ENCODE data around the gene FN3KRP. TPM values are rescaled to one million over a fixed set of nuclear protein-coding genes. Genes with fewer than 3 reads are reported as not detected.
A peak's percentile ranks its signal among the peaks of the same experiment; 100 is the strongest.

Gene FN3KRP
- total RNA-seq, 4 donors from 2014 or later = 15.5 to 33.0 (median 19.7) TPM

- Histone ChIP-seq H3K27me3 (no peaks in the 10 kb centered on the region), H3K9me3 (no peaks in the 10 kb centered on the region), H3K36me3 (no peaks in the 10 kb centered on the region), H3K4me1 (peaks cover 0 to 10% (median 0%) of the 10 kb centered on the region in 4 donors), H3K4me3 (no peak overlapping the region), H3K27ac (no peak overlapping the region)
- no peak for DNase-seq
- TF ChIP-seq CTCF (IDR thresholded peaks at IDR 0.05) (no peak), POLR2A (IDR thresholded peaks at IDR 0.05) (no peak)
These were observed 7.4 kb upstream of the FN3KRP start for GRCh38 chr17:82709024-82709675.

- DNase-seq = no peak
- TF ChIP-seq POLR2A (IDR thresholded peaks at IDR 0.05) = no peak
- no peak for TF ChIP-seq CTCF (IDR thresholded peaks at IDR 0.05)
These were observed 6.6 kb upstream of the FN3KRP start for GRCh38 chr17:82709676-82710498.

DNA sequence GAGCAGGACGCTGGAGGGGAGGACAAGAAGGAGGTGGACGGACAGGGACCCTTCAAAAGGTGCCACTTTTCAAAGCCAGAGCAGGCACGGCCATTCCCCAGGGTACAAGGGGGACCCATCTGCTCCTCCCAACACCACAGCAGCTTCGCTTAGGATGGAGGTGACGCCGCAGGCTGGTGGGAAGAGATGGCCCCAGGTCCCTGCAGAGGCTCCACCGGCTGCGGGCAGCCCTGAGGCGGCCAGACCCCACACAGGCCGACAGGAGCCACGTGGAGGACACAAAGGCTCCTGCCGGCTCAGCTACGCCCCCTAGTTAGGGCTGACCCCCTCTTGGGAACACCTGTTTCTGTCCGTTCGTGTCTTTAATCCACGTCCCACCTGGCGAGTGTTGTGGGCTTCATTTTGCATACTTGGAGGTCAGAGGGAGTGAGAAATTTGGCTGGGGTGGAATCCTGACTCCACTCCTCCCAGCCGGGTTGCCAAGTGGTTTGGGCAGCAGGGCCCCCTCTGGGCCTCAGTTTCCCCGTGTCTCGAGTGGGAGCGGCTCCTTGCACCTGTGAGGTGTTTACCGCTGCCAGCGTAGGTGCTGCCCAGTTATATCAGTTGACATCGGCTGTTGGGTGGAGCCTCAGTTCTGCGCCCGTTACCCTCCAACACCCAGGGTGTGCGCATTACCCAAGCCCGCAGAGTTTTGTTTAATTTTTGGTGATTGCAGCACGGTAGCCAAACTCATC is 5.8 kb upstream of the FN3KRP start:
- TF ChIP-seq POLR2A (IDR thresholded peaks at IDR 0.05) (no peak), CTCF (IDR thresholded peaks at IDR 0.05) (no peak)
- H3K27me3 ChIP-seq = no peaks in the 10 kb centered on the region
- H3K4me1 ChIP-seq = peaks cover 0 to 5% (median 0%) of the 10 kb centered on the region in 4 donors
- no peak for DNase-seq
- no peaks in the 10 kb centered on the region for H3K36me3 ChIP-seq
- H3K9me3 ChIP-seq = no peaks in the 10 kb centered on the region
- H3K27ac ChIP-seq = no peak overlapping the region
- no peak overlapping the region for H3K4me3 ChIP-seq

More at GRCh38 chr17:82709676-82710498, 6.6 kb upstream of the FN3KRP start:
- no peaks in the 10 kb centered on the region for H3K9me3 ChIP-seq
- H3K4me1 ChIP-seq = peaks cover 0 to 7% (median 0%) of the 10 kb centered on the region in 4 donors
- H3K36me3 ChIP-seq = no peaks in the 10 kb centered on the region
- H3K27me3 ChIP-seq = no peaks in the 10 kb centered on the region
- H3K4me3 ChIP-seq = no peak overlapping the region
- H3K27ac ChIP-seq = no peak overlapping the region

- H3K36me3 ChIP-seq = no peaks in the 10 kb centered on the region
- H3K27me3 ChIP-seq = no peaks in the 10 kb centered on the region
- TF ChIP-seq CTCF (IDR thresholded peaks at IDR 0.05) (no peak), POLR2A (IDR thresholded peaks at IDR 0.05) (no peak)
- H3K4me3 ChIP-seq = no peak overlapping the region
- H3K27ac ChIP-seq = no peak overlapping the region
- no peaks in the 10 kb centered on the region for H3K9me3 ChIP-seq
- peaks cover 0 to 14% (median 12%) of the 10 kb centered on the region in 4 donors for H3K4me1 ChIP-seq
- DNase-seq = no peak
These were observed 3.3 kb upstream of the FN3KRP start for GRCh38 chr17:82713071-82713723.

GRCh38 chr17:82718986-82719685 is 2.6 kb downstream of the FN3KRP start:
- TF ChIP-seq POLR2A (IDR thresholded peaks at IDR 0.05) = no peak
- no peak for TF ChIP-seq CTCF (IDR thresholded peaks at IDR 0.05)

More at GRCh38 chr17:82718986-82719685, 2.6 kb downstream of the FN3KRP start:
- Histone ChIP-seq H3K9me3 (no peaks in the 10 kb centered on the region), H3K27me3 (no peaks in the 10 kb centered on the region), H3K4me1 (peaks cover 0 to 18% (median 12%) of the 10 kb centered on the region in 4 donors), H3K27ac (no peak overlapping the region), H3K36me3 (peaks cover 0 to 48% (median 0%) of the 10 kb centered on the region in 3 donors), H3K4me3 (no peak overlapping the region)
- peak in 1 of 3 donors; percentile 47 for DNase-seq
